HepG2 (cell line): Measurements from ENCODE around the gene RHCE. TPM values are rescaled to one million over a fixed set of nuclear protein-coding genes. Genes with fewer than 3 reads are reported as not detected.

Experiments
- ATAC-seq: fragments of 200-7000 bp; cut with Tn5 transposase; 3 replicates; pipeline ENCODE4 v1.9.1; 2020; ENCODE audit warnings: mild to moderate bottlenecking, moderate library complexity
- BruUV-seq: library from RNA; stranded (reverse); fragments of 400-500 nt; replicated peaks from 2 replicates; lab custom pipeline; 2021; lab: Mats Ljungman, UMichigan
- CTCF ChIA-PET: fragments of 300-600 bp; formaldehyde crosslinking; extraction: SDS; loops from one replicate; lab custom pipeline; 2021; ENCODE audit warnings: low total read pairs, inconsistent platforms, low intra/inter-chr PET ratio; lab: Yijun Ruan, JAX
- POLR2A ChIA-PET: fragments of 350-600 bp; sonication (Branson Sonifier 250); formaldehyde crosslinking; loops from one replicate; lab custom pipeline; 2020; ENCODE audit warnings: antibody characterized with exemption, inconsistent platforms; lab: Yijun Ruan, JAX
- DNase-seq: peaks from one replicate; pipeline ENCODE4 v3.0.0-alpha.2; 2015; ENCODE audit warnings: low spot score
- FAIRE-seq: peaks from 3 replicates; lab custom pipeline; 2011; peaks lifted over from hg19 to GRCh38; lab: Jason Lieb, UNC
- H2AFZ ChIP-seq: one replicate; pipeline ENCODE4 v1.6.1; 2011; ENCODE audit warnings: low read length, inconsistent platforms
- H3K27ac ChIP-seq: fragments of 300-600 bp; 3 replicates; pipeline ENCODE4 v1.8.0; 2011; ENCODE audit warnings: mixed run types, mild to moderate bottlenecking, mixed read lengths, low read length, inconsistent platforms; ENCODE audit not compliant: insufficient read depth; ENCODE audit errors: extremely low read length
- H3K27me3 ChIP-seq, 2 experiments: fragments of 200-600 bp in 1 of 2; 2 replicates in 1 of 2; 3 replicates in 1 of 2; pipeline versions ENCODE4 v1.6.0 to v1.8.0; 2011; ENCODE audit warnings: low read length in 2 of 2, mild to moderate bottlenecking in 2 of 2, moderate library complexity in 2 of 2, inconsistent platforms in 1 of 2; ENCODE audit not compliant: insufficient read depth in 2 of 2, control insufficient read depth in 1 of 2
- H3K36me3 ChIP-seq, 2 experiments: fragments of 200-600 bp in 1 of 2; replicated peaks in 1 of 2; 2 replicates in 1 of 2; 3 replicates in 1 of 2; pipeline versions ENCODE4 v1.5.1 to v1.8.0; 2011; ENCODE audit warnings: low read length in 2 of 2, inconsistent platforms in 1 of 2; ENCODE audit not compliant: insufficient read depth in 2 of 2, control insufficient read depth in 1 of 2
- H3K4me1 ChIP-seq: 2 replicates; pipeline ENCODE4 v1.5.1; 2012; ENCODE audit warnings: low read length, inconsistent platforms; ENCODE audit not compliant: insufficient read depth
- H3K4me2 ChIP-seq: 2 replicates; pipeline ENCODE4 v1.6.0; 2011; ENCODE audit warnings: low read depth, low read length, inconsistent platforms
- H3K4me3 ChIP-seq, 3 experiments: fragments of 200-600 bp in 1 of 3; sonication (generic), shearing (Covaris generic) in 1 of 3; replicated peaks in 1 of 3; 2 replicates each; pipeline ENCODE4 v1.5.1; 2011 to 2016; ENCODE audit warnings: low read length in 3 of 3, inconsistent platforms in 2 of 3, low read depth in 2 of 3, mild to moderate bottlenecking in 2 of 3, control low read depth in 1 of 3, mixed read lengths in 1 of 3; ENCODE audit not compliant: insufficient read depth in 1 of 3
- H3K79me2 ChIP-seq: one replicate; pipeline ENCODE4 v1.6.1; 2011; ENCODE audit warnings: low read length, inconsistent platforms; ENCODE audit not compliant: insufficient read depth
- H3K9ac ChIP-seq: 2 replicates; pipeline ENCODE4 v1.6.0; 2011; ENCODE audit warnings: mild to moderate bottlenecking, low read depth, low read length, inconsistent platforms; ENCODE audit not compliant: insufficient read depth
- H3K9me3 ChIP-seq: 2 replicates; pipeline ENCODE4 v1.5.1; 2012; ENCODE audit warnings: mild to moderate bottlenecking, low read length
- H4K20me1 ChIP-seq: 2 replicates; pipeline ENCODE4 v1.6.0; 2011; ENCODE audit warnings: inconsistent platforms, mild to moderate bottlenecking, low read length, moderate library complexity; ENCODE audit not compliant: insufficient read depth
- CHD2 ChIP-seq: IDR thresholded peaks from 2 replicates; pipeline ENCODE4 v1.6.1; 2011; ENCODE audit warnings: low read depth, low read length, improper control_type of control experiment
- MLLT10 ChIP-seq: sonication (generic); formaldehyde crosslinking; IDR thresholded peaks from 2 replicates; pipeline ENCODE4 v1.4.0; 2020; ENCODE audit warnings: missing genetic modification reagents
- NCOA1 ChIP-seq: sonication (generic); formaldehyde crosslinking; IDR thresholded peaks from 2 replicates; pipeline ENCODE4 v1.9.0; 2021; ENCODE audit warnings: missing genetic modification reagents
- RORA ChIP-seq: sonication (generic); formaldehyde crosslinking; IDR thresholded peaks from 2 replicates; pipeline ENCODE4 v1.5.0; 2020; ENCODE audit warnings: mild to moderate bottlenecking, missing genetic modification reagents, moderate library complexity
- ZNF484 ChIP-seq: sonication (generic); formaldehyde crosslinking; IDR thresholded peaks from 2 replicates; pipeline ENCODE4 v1.5.1; 2020; ENCODE audit warnings: mild to moderate bottlenecking, low read depth, missing genetic modification reagents, borderline replicate concordance
- ZNF800 ChIP-seq: sonication (generic); formaldehyde crosslinking; IDR thresholded peaks from 2 replicates; pipeline ENCODE4 v1.4.0; 2020; ENCODE audit warnings: missing genetic modification reagents
- whole genome bisulfite sequencing: methylation state at CpG from one replicate; pipeline ENCODE4 v1.1.6; 2017; ENCODE audit warnings: low lambda C conversion rate; 5-methylcytosine and 5-hydroxymethylcytosine counted together
- in situ Hi-C: cut with HindIII; loops from 2 replicates; pipeline ENCODE4 v1.10.0; 2017; ENCODE audit warnings: low pct_unique_long_range_greater_than_20kb; ENCODE audit not compliant: extremely low pct_ligation_motif_present
- intact Hi-C: fragments of 100-400 bp; cut with micrococcal nuclease; formaldehyde crosslinking; loops from one replicate; pipeline ENCODE4 v1.10.0; 2022; ENCODE audit not compliant: unreplicated experiment
- polyA plus RNA-seq, 8 experiments: library from polyadenylated mRNA; depleted of rRNA in 3 of 8; stranded (reverse) in 7 of 8; unstranded in 1 of 8; fragments of >200 nt; fragmentation: Illumina TruSeq in 4 of 8; extraction: Trizol in 4 of 8; gene quantifications; 2 replicates each; pipeline versions ENCODE4 v1.2.1 to v1.2.3, GENCODE V29; 2011 to 2016; ENCODE audit warnings: low read depth in 4 of 8, missing spikeins in 1 of 8, mixed read lengths in 1 of 8; ENCODE audit not compliant: insufficient read depth in 1 of 8
- total RNA-seq, 5 experiments: library from RNA; depleted of rRNA; stranded (reverse); fragments of >200 nt; fragmentation: Illumina TruSeq; extraction: Trizol; gene quantifications; 2 replicates each; pipeline ENCODE4 v1.2.3, GENCODE V29; 2016; ENCODE audit warnings: low read depth in 1 of 5

RHCE gene
- total and polyA plus RNA-seq, 2 of the 13 experiments (the other 11 are each of a cell fraction or from before 2014, with no cell fraction given) = 0.30 TPM; not detected in 1

- Histone ChIP-seq H4K20me1 (no peaks in the 10 kb centered on the region), H3K36me3 (peaks cover 4 to 21% of the 10 kb centered on the region in 2 experiments; a peak in 4 of 5 replicates), H3K4me3 (no peak overlapping the region), H2AFZ (no peak overlapping the region), H3K9me3 (no peaks in the 10 kb centered on the region), H3K27ac (no peak overlapping the region), H3K4me1 (no peaks in the 10 kb centered on the region)
- POLR2A ChIA-PET = no interaction called here
- no TSS peak for BruUV-seq
- WGBS = 100% methylated on average over 2 of the region's 2 CpGs
- intact Hi-C loops (no loop called here), in situ Hi-C loops (loop anchor here (5.0 kb wide), 1 partner anchor 105 kb away; no protein-coding TSS in a partner anchor)
- no peak for ATAC-seq
- TF ChIP-seq CHD2 = no peak
- TF ChIP-seq, all 625 proteins: peak for 0
- FAIRE-seq = no peak
- no peak overlapping the region for H3K4me2 ChIP-seq
- no peak overlapping the region for H3K9ac ChIP-seq
- no peak for DNase-seq
- H3K79me2 ChIP-seq = peaks cover 6% of the 10 kb centered on the region
- no peaks in the 10 kb centered on the region for H3K27me3 ChIP-seq
- CTCF ChIA-PET = no interaction called here
These were observed 73.1 kb downstream of the RHCE start for GRCh38 chr1:25347556-25347955.

GRCh38 chr1:25343872-25344271 is 76.8 kb downstream of the RHCE start:
- FAIRE-seq = no peak
- POLR2A ChIA-PET = no interaction called here
- DNase-seq = no peak
- TF ChIP-seq NCOA1 (CRISPR knock-in tag) (no peak), ZNF484 (CRISPR knock-in tag) (no peak), RORA (CRISPR knock-in tag) (no peak), ZNF800 (CRISPR knock-in tag) (no peak), MLLT10 (no peak)
- TF ChIP-seq, all 625 proteins: peak for 0
- no peak overlapping the region for H3K4me3 ChIP-seq
- H3K9me3 ChIP-seq = no peaks in the 10 kb centered on the region
- H3K9ac ChIP-seq = no peak overlapping the region
- no peaks in the 10 kb centered on the region; the same call in 1 of the 2 replicates for H4K20me1 ChIP-seq
- H3K27me3 ChIP-seq = no peaks in the 10 kb centered on the region; a peak in 1 of 5 replicates
- no TSS peak for BruUV-seq
- WGBS = 98% methylated on average over 4 of the region's 4 CpGs
- intact Hi-C loops (no loop called here), in situ Hi-C loops (no loop called here)
- H3K4me2 ChIP-seq = no peak overlapping the region
- CTCF ChIA-PET = no interaction called here
- H2AFZ ChIP-seq = no peak overlapping the region
- no peak overlapping the region for H3K27ac ChIP-seq
- peaks cover 37% of the 10 kb centered on the region for H3K79me2 ChIP-seq
- no peak for ATAC-seq
- H3K36me3 ChIP-seq = peaks cover 2 to 18% of the 10 kb centered on the region in 2 experiments; a peak in 4 of 5 replicates
- peaks cover 10% of the 10 kb centered on the region for H3K4me1 ChIP-seq
